PC-3 (cell line): ENCODE results near the gene PPP6R2. TPM values are rescaled to one million over a fixed set of nuclear protein-coding genes. Genes with fewer than 3 reads are reported as not detected.
A peak's percentile ranks its signal among the peaks of the same experiment; 100 is the strongest.
"Not testable (repeated sequence)": the region's sequence is repeated elsewhere in the genome, so short reads cannot be mapped to it uniquely, and the experiment has no call there.

Experiments used
- ATAC-seq: fragments of 200-7000 bp; cut with Tn5 transposase; 2 replicates; pipeline ENCODE4 v1.9.1; 2020; ENCODE audit warnings: mild to moderate bottlenecking, moderate library complexity
- BruUV-seq: library from RNA; stranded (reverse); fragments of 400-500 nt; replicated peaks from 2 replicates; lab custom pipeline; 2021; lab: Mats Ljungman, UMichigan
- CTCF ChIA-PET: fragments of 300-600 bp; sonication (Branson Sonifier 250); formaldehyde crosslinking; loops from one replicate; lab custom pipeline; 2022; ENCODE audit warnings: antibody characterized with exemption; lab: Charles Lee
- POLR2A ChIA-PET: fragments of 300-600 bp; sonication (Branson Sonifier 250); formaldehyde crosslinking; loops from one replicate; lab custom pipeline; 2022; ENCODE audit warnings: antibody characterized with exemption; ENCODE audit not compliant: unreplicated experiment; lab: Charles Lee
- DNase-seq: peaks from one replicate; pipeline ENCODE4 v3.0.0-alpha.2; 2015
- H2AFZ ChIP-seq: fragments of 300-600 bp; sonication (generic); 2 replicates; pipeline ENCODE4 v1.6.0; 2016; ENCODE audit warnings: antibody characterized with exemption, low read length
- H3F3A ChIP-seq: fragments of 300-600 bp; sonication (generic); one replicate; pipeline ENCODE4 v1.6.0; 2017; ENCODE audit warnings: antibody characterized with exemption, low read length, control low read depth, mild to moderate bottlenecking; ENCODE audit not compliant: unreplicated experiment
- H3K27ac ChIP-seq: fragments of 300-600 bp; sonication (generic); 2 replicates; pipeline ENCODE4 v1.5.1; 2016; ENCODE audit warnings: mild to moderate bottlenecking, low read length
- H3K27me3 ChIP-seq: fragments of 300-600 bp; sonication (generic); 2 replicates; pipeline ENCODE4 v1.6.1; 2016; ENCODE audit warnings: low read length, mixed read lengths
- H3K36me3 ChIP-seq: fragments of 300-600 bp; sonication (generic); 2 replicates; pipeline ENCODE4 v1.6.1; 2016; ENCODE audit warnings: low read depth, mixed run types, low read length, mixed read lengths
- H3K4me1 ChIP-seq: fragments of 300-600 bp; sonication (generic); 2 replicates; pipeline ENCODE4 v1.5.1; 2016; ENCODE audit warnings: low read length; ENCODE audit not compliant: insufficient read depth
- H3K4me2 ChIP-seq: fragments of 300-600 bp; sonication (generic); 2 replicates; pipeline ENCODE4 v1.6.0; 2016; ENCODE audit warnings: low read length
- H3K4me3 ChIP-seq: fragments of 300-600 bp; sonication (generic); 2 replicates; pipeline ENCODE4 v1.5.1; 2016; ENCODE audit warnings: mild to moderate bottlenecking, low read length, mixed read lengths
- H3K79me2 ChIP-seq: fragments of 300-600 bp; sonication (generic); 2 replicates; pipeline ENCODE4 v1.6.1; 2017; ENCODE audit warnings: low read length, mixed read lengths
- H3K9ac ChIP-seq: fragments of 300-600 bp; sonication (generic); 2 replicates; pipeline ENCODE4 v1.6.0; 2016; ENCODE audit warnings: mild to moderate bottlenecking, low read length
- H3K9me2 ChIP-seq: fragments of 300-600 bp; sonication (generic); replicated peaks from 2 replicates; pipeline ENCODE4 v1.6.1; 2016; ENCODE audit warnings: mixed run types, low read length, mixed read lengths
- H3K9me3 ChIP-seq: fragments of 300-600 bp; sonication (generic); 2 replicates; pipeline ENCODE4 v1.6.1; 2016; ENCODE audit warnings: low read length, mixed read lengths
- H4K20me1 ChIP-seq: fragments of 300-600 bp; sonication (generic); 2 replicates; pipeline ENCODE4 v1.6.1; 2016; ENCODE audit warnings: low read length, mixed read lengths
- EZH2 ChIP-seq: fragments of 300-600 bp; sonication (generic); IDR thresholded peaks from one replicate; pipeline ENCODE4 v1.6.1; 2017; ENCODE audit warnings: antibody characterized with exemption, mild to moderate bottlenecking, low read length; ENCODE audit not compliant: unreplicated experiment
- EZH2phosphoT487 ChIP-seq: fragments of 300-600 bp; sonication (generic); IDR thresholded peaks from 2 replicates; pipeline ENCODE4 v1.6.1; 2018; ENCODE audit warnings: mild to moderate bottlenecking, antibody characterized with exemption, low read length, borderline replicate concordance
- intact Hi-C: fragments of 100-400 bp; cut with micrococcal nuclease; formaldehyde crosslinking; loops from 2 replicates; pipeline ENCODE4 v1.9.0; 2023
- total RNA-seq: library from RNA; depleted of rRNA; stranded (reverse); fragments of >200 nt; gene quantifications from 2 replicates; pipeline ENCODE4 v1.2.3, GENCODE V29; 2014
- TF ChIP-seq, protein P1 (sequence below): fragments of 300-600 bp; sonication (generic); conservative IDR thresholded peaks from 2 replicates; pipeline ENCODE4 v1.5.1; 2017; ENCODE audit warnings: antibody characterized with exemption, low read depth, mild to moderate bottlenecking, low read length

PPP6R2 gene
- total RNA-seq, 1 experiment from 2014 or later: 46.2 TPM

DNA sequence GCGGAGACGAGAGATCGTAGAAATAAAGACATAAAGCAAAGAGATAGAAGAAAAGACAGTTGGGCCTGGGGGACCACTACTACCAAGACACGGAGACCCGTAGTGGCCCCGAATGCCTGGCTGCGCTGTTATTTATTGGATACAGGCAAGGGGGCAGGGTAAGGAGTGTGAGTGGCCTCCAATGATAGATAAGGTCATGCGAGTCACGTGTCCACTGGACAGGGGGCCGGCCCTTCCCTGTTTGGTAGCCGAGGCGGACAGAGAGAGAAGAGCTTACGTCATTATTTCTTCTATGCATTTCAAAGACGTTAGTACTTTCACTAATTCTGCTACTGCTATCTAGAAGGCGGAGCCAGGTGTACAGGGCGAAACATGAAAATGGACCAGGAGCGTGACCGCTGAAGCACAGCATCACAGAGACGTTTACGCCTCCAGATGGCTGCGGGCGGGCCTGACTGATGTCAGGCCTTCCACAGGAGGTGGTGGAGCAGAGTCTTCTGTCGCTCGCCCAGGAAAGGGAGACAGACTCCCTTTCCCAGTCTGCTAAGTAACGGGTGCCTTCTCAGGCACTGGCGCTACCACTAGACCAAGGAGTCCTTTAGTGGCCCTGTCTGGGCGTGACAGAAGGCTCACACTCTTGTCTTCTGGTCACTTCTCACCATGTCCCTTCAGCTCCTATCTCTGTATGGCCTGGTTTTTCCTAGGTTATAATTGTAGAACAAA, 24.8 kb downstream of the PPP6R2 start:
- no peaks in the 10 kb centered on the region for H3K9me3 ChIP-seq
- no peaks in the 10 kb centered on the region for H3F3A ChIP-seq
- H3K4me1 ChIP-seq: no peaks in the 10 kb centered on the region
- no peak overlapping the region for H3K4me3 ChIP-seq
- H3K27ac ChIP-seq: no peak overlapping the region
- TF ChIP-seq EZH2: no peak
- TF ChIP-seq, protein P1, sequence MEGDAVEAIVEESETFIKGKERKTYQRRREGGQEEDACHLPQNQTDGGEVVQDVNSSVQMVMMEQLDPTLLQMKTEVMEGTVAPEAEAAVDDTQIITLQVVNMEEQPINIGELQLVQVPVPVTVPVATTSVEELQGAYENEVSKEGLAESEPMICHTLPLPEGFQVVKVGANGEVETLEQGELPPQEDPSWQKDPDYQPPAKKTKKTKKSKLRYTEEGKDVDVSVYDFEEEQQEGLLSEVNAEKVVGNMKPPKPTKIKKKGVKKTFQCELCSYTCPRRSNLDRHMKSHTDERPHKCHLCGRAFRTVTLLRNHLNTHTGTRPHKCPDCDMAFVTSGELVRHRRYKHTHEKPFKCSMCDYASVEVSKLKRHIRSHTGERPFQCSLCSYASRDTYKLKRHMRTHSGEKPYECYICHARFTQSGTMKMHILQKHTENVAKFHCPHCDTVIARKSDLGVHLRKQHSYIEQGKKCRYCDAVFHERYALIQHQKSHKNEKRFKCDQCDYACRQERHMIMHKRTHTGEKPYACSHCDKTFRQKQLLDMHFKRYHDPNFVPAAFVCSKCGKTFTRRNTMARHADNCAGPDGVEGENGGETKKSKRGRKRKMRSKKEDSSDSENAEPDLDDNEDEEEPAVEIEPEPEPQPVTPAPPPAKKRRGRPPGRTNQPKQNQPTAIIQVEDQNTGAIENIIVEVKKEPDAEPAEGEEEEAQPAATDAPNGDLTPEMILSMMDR: no peak
- TF ChIP-seq EZH2phosphoT487: no peak
- H3K4me2 ChIP-seq: no peak overlapping the region
- ATAC-seq (no peak), DNase-seq (no peak)
- CTCF ChIA-PET: no interaction called here
- POLR2A ChIA-PET: no interaction called here
- no TSS peak for BruUV-seq
- no peaks in the 10 kb centered on the region for H3K27me3 ChIP-seq
- peaks cover 5% of the 10 kb centered on the region; the same call in 1 of the 2 replicates for H4K20me1 ChIP-seq
- H3K9me2 ChIP-seq: no peaks in the 10 kb centered on the region
- H3K9ac ChIP-seq: no peak overlapping the region
- no peaks in the 10 kb centered on the region; the same call in 1 of the 2 replicates for H3K36me3 ChIP-seq
- no peak overlapping the region for H2AFZ ChIP-seq
- peaks cover 43% of the 10 kb centered on the region for H3K79me2 ChIP-seq
- intact Hi-C loops: no loop called here

DNA sequence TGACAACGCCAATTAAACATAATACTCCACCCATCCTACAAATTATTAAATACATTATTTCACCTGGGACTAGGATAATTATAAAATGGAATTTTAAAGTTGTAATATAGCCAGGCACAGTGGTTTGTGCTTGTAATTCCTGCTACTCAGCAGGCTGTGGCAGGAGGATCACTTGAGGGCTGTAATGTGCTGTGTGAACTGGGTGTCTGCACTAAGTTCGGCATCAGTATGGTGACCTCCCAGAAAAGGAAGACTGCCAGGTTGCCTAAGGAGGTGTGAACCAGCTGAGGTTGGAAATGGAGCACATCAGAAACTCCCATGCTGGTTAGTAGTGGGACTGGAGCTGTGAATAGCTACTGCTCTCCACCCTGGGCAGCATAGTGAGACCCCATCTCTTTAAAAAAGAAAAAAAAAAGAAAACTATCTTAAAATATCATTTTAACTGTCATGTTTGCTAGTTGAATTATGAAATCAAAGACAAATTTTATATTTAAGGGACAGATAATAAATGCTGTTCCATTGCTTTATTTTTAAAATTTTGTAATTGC, 28.0 kb downstream of the PPP6R2 start:
- DNase-seq: no peak
- no peak for TF ChIP-seq EZH2
- TF ChIP-seq, protein P1: no peak
- no peak for TF ChIP-seq EZH2phosphoT487
- no peaks in the 10 kb centered on the region for H3K9me2 ChIP-seq
- no peaks in the 10 kb centered on the region for H3K4me1 ChIP-seq
- intact Hi-C loops: no loop called here
- no peak overlapping the region for H3K4me3 ChIP-seq
- H2AFZ ChIP-seq: no peak overlapping the region
- ChIA-PET POLR2A (no interaction called here), CTCF (no interaction called here)
- ATAC-seq: no peak
- no peak overlapping the region for H3K4me2 ChIP-seq
- BruUV-seq: no TSS peak
- no peaks in the 10 kb centered on the region for H4K20me1 ChIP-seq
- H3K27me3 ChIP-seq: no peaks in the 10 kb centered on the region
- H3K9ac ChIP-seq: no peak overlapping the region
- H3K79me2 ChIP-seq: peaks cover 22% of the 10 kb centered on the region
- no peaks in the 10 kb centered on the region for H3F3A ChIP-seq
- H3K9me3 ChIP-seq: no peaks in the 10 kb centered on the region
- peaks cover 7% of the 10 kb centered on the region; the same call in 1 of the 2 replicates for H3K36me3 ChIP-seq
- H3K27ac ChIP-seq: no peak overlapping the region

DNA sequence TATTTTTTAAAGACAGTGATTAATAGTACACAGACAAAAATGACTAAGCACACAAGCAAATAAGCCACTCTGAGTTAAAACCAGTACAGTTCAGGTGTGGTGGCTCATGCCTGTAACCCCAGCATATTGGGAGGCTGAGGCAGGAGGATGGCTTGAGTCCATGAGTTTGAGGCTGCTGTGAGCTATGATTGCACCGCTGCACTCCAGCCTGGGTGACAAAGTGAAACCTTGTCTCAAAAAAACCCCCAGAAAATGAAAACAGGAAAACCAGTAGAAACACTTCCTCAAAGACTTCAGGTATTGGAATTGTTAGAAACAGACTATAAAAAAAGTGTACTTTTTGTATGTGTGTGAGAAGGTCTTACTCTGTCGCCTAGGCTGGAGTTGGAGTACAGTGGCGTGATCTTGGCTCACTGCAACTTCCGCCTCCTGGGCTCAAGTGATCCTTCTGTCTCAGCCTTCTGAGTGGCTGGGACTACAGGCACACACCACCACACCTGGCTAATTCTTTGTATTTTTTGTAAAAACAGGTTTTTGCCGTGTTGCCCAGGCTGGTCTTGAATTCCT, 33.0 kb downstream of the PPP6R2 start:
- H3K4me3 ChIP-seq: no peak overlapping the region
- no peaks in the 10 kb centered on the region for H3K4me1 ChIP-seq
- H4K20me1 ChIP-seq: no peaks in the 10 kb centered on the region
- DNase-seq: peak; percentile 3
- no peaks in the 10 kb centered on the region for H3K27me3 ChIP-seq
- TF ChIP-seq, protein P1: no peak
- TF ChIP-seq EZH2phosphoT487 (no peak), EZH2 (no peak)
- H3K4me2 ChIP-seq: no peak overlapping the region
- H3K9ac ChIP-seq: no peak overlapping the region
- peaks cover 7% of the 10 kb centered on the region; the same call in 1 of the 2 replicates for H3K36me3 ChIP-seq
- 0 out of 2 replicates have a peak, but pooled peaks cover 3% of the 10 kb centered on the region for H3K79me2 ChIP-seq
- no peaks in the 10 kb centered on the region for H3F3A ChIP-seq
- ChIA-PET POLR2A (no interaction called here), CTCF (no interaction called here)
- BruUV-seq: no TSS peak
- no peaks in the 10 kb centered on the region for H3K9me3 ChIP-seq
- intact Hi-C loops: no loop called here
- no peak overlapping the region for H2AFZ ChIP-seq
- H3K9me2 ChIP-seq: no peaks in the 10 kb centered on the region
- H3K27ac ChIP-seq: no peak overlapping the region
- peak; percentile 24; the same call in 1 of the 2 replicates for ATAC-seq

DNA sequence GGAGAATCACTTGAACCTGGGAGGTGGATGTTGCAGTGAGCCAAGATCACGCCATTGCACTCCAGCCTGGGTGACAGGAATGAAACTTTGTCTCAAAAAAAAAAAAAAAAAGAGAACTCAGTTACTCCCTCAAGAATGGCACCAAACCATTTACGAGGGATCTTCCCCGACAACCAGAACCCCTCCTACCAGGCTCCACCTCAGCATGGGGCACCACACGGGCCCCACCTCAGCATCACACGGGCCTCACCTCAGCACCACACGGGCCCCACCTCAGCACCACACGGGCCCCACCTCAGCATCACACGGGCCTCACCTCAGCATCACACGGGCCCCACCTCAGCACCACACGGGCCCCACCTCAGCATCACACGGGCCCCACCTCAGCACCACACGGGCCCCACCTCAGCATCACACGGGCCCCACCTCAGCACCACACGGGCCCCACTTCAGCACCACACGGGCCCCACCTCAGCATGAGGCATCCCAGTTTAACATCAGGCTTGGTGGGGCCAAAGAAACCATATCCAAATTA, 38.0 kb downstream of the PPP6R2 start:
- H3F3A ChIP-seq, H4K20me1 ChIP-seq, H3K9ac ChIP-seq, H3K27ac ChIP-seq, intact Hi-C loops, H3K36me3 ChIP-seq, POLR2A ChIA-PET, ATAC-seq, H3K4me3 ChIP-seq, H3K9me2 ChIP-seq, H3K9me3 ChIP-seq, H3K4me2 ChIP-seq, BruUV-seq, H3K4me1 ChIP-seq, H3K27me3 ChIP-seq, DNase-seq, H3K79me2 ChIP-seq, H2AFZ ChIP-seq, CTCF ChIA-PET: not testable (repeated sequence)
